HG03439 (cell line): ENCODE measurements around the gene KCNQ4.

Source experiments
- ATAC-seq: cut with Tn5 transposase; IDR thresholded peaks from one replicate; pipeline ENCODE4 v1.9.1; 2021; ENCODE audit warnings: mild to moderate bottlenecking, moderate library complexity; ENCODE audit not compliant: unreplicated experiment

Gene KCNQ4

DNA sequence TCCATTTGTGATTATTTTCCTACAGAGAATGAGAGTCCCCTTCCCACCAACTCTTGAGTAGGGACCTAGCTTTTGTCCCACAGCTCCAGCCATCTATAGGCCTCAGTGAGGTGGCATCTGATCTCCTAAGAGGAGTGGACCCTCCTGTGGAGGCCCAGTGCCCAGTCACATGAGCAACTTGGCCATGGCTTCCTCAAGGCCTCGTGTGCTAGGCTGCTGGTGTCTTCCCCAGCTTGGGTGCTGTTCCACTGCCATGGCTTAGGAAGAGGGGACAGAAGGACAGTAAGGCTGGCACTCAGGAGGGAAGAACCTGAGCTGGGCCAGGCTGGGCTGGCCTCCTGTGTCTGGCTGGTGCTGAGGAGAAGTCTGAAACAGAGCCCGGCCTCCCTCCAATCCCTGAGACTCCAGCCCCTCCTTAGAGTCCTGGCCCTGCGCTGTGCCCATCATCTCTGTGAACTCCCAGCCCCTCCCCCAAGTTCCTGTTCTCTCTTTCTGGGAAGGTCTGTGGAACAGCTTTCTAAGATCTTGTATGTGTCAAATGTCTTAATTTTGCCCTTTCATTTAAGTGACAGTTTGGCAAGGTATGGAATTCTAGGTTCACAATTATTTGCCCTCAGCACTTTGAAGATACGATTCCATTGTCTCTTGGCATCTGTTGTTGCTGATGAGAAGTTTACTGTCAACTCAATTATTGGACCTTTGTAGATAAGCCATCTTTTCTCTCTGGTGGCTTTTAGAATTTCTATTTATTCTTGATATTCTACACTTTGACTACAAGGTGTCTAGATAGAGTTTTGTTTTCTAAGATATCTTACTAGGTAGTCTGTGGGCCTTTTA, 7.1 kb upstream of the KCNQ4 start:
- ATAC-seq = no peak

DNA sequence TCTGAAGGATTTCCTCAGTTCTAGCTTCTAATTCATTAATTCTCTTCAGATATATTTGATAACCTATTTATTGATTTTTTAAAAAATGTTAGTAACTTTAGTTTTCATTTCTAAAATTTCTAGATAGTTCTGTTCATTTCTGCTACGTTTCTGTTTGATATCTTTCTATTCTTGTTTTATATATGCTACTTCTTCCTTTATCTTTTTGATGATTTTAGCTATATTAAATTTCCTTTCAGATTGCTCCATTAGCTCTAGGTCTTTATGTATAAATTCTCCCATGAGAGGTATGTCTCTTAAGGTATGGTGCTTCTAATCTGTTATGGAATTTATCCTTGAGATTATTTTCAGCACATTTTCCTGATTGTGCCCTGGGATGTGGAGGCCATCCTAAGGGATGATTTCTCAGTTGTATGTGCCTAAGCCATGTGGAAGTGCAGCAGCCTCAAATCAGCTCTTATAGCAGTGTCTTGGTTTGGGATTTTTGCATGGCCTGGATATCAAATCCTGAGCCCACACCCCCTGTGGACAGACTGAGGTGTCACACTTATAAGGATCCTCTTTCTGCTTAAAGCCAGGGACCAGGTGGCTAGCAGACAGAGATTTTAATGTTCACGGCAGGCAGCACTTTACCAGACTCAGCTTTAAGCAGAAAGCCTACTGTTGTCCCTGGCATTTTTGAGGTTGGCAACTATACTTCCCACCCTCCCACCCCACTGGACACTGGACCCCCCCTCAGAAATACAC, 6.2 kb upstream of the KCNQ4 start:
- no peak for ATAC-seq

DNA sequence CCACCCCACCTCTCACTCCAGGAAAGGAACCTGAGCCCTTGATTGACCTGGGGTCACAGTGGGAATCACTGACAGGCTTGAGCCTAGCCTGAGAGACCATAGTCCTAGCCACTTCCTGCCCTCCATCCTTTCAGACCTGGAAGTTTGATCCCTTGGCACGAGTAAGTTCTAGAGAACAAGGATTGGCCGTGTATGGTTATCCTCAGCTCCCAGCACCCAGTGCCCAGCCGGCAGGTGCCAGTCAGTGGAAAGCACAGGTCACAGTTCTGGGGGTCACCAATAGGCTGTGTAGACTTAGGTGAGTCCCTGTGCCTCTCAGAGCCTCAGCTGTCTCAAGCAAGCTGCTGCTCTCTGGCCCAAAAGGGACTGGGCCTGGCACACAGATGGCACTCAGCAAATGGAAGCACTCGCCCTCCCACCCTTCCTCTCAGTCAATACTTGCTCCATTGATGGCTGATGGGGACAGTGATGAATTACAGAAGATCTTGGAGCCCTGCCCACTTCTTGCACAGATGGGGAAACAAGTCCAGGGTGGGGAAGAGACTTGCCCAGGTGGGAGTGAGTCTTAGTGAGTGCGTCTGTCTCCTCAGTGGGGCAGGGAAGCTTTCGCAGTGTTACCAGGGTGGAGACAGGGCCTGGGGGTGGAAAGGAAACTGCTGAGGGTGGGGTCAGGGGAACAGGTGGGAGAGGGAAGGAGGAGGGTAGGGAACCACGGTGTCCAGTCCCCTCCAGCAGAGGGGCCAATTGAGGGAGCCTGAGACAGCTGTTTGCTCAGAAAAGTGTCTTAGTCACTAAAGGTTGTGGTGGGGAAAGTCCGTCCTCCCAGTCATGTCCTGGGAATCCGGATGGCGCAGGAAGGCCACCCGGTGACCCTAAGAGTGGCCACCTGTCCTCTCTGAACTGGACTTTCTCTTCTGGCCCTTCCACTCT, 2.6 kb upstream of the KCNQ4 start:
- ATAC-seq = no peak

DNA sequence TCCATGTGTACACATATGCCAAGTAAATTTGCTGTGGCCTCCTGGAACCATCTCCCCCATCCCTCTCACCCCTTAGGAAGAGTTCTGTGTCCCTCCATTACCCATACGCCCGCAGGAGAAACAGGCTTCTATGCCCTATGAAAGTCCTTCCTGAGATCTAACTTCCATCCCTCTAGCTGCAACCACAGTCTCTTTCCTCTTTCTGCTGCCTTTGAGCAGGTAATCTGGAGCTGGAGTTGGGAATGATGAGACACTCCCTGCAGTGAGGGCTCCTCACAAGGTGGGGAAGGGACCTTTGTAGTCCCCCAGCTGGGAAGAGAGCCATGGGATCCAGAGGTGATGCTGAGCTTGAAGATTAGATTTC, 2.0 kb upstream of the KCNQ4 start:
- no peak for ATAC-seq

DNA sequence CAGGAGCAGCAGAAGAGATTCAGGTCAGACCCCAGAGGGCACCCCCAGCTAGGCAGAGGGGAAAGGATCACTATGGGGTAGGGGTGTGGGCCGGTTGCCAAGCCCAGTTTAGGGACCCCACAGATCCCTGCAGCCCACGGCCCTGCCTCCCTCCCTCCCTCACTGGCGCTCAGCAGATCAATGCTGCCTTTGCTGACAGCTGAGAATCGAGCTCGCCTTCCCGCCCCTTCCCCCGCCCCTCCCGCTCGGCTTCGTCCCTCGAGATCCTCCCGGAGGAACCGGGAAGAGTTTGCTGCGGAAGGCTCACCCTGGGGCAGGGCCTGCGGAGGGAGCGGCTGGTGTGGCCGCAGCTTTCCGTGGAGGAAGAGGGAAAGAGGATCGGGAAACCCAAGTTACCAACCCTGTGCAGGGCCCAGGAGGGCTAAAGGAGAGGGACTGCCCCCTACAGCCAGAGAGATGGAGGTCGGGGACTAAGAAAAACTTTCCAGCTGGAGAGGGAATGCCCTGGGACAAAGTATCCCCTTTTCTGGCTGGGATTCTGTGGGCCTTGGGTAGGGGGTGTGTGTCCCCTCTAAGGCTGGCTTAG, 1.1 kb upstream of the KCNQ4 start:
- no peak for ATAC-seq

DNA sequence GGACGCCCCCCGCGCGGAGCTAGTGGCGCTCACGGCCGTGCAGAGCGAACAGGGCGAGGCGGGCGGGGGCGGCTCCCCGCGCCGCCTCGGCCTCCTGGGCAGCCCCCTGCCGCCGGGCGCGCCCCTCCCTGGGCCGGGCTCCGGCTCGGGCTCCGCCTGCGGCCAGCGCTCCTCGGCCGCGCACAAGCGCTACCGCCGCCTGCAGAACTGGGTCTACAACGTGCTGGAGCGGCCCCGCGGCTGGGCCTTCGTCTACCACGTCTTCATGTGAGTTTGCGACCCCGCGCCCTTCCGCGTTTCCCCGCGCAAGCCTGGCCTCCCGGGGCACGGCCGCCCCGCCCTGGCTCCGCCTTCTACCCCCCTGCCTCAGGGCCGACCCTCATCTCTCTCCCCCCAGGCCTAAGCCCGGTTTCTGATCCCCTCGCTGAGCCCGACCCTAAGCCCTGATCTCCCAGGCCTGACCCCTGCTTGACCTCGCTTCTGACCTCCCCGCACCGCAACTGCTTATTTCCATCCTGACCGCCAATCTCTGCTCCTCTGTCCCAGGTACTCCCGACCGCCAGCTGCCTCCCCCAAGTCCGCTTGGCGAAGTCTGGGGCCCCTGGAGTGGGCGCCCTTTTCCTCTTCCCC, 669 bp downstream of the KCNQ4 start:
- ATAC-seq = no peak

DNA sequence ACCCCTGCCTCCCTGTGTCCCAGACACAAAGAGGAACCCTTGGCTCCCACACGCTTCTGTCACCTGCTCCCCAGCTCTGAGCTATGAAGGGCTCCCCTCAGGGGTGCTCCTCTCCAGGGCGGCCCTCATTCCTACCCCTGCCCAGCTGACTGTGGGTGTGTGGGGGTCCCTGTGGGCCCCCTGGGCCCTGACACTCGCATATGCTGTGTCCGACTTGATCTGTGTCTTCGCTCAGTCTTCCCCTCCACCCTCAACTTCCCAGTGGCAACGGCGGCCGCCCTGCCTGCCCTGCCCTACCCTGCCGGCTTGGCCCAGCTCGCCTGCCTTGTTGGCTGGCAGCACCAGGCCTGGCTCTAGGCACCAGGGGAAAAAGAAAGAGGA, 1.2 kb downstream of the KCNQ4 start:
- no peak for ATAC-seq

DNA sequence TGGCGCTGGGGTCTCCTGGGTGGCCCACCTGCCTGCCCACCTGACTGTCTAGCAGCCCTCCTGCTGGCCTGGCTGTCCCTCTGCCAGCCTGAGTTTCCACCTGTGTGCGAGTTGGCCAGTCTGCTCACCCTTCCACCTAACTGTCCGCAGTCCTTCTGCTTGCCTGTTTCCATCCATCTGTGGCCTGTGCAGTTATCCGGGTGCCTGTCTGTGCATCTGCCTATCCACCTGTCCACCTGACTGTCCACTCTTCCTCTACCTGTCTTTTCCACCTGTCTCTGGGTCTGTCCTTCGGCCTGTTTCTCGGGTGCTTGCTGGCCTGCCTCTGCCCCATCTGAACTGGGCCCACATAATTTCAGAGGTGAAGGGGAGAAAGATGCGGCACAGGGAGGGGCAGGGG, 1.9 kb downstream of the KCNQ4 start:
- ATAC-seq = no peak

DNA sequence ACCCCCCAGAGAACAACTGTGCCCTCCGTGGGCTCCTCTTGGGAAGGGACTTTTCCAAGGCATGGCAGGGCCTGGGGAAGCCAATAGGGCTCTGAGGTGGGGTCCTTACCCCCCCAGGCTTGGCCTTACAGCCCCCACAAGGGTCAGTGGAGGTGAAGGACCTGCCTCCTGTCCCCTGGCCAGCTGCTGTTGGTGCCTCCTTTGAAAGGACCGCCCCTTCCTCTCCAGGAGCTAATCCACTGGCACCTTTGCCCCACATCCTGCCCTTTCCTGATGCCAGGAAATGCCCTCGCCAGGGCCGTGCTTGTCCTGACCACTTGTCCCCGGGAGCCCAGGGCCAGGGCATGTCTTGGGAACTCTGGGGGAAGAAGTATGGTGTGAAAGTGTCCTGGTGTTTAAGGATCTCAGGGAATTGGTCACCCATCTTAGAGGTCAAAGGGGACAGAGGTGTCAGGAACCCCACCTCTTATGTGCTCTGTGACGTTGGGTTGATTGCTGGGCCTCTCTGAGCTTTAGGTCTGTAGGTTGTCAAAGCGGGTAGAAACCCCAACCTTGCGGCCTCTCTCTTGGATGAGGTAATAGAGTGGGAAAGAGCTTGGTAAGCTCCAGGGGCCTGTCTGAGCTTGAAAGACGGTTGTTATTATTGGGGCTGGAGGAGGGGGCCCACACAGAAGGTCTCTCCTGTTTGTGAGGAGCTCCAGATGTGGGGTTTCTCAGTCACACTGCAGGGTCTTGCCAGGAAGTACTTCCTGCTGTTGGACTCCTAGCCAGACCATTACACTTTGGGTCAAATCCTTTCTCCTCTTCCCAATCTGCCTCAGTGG, 2.8 kb downstream of the KCNQ4 start:
- ATAC-seq = no peak

DNA sequence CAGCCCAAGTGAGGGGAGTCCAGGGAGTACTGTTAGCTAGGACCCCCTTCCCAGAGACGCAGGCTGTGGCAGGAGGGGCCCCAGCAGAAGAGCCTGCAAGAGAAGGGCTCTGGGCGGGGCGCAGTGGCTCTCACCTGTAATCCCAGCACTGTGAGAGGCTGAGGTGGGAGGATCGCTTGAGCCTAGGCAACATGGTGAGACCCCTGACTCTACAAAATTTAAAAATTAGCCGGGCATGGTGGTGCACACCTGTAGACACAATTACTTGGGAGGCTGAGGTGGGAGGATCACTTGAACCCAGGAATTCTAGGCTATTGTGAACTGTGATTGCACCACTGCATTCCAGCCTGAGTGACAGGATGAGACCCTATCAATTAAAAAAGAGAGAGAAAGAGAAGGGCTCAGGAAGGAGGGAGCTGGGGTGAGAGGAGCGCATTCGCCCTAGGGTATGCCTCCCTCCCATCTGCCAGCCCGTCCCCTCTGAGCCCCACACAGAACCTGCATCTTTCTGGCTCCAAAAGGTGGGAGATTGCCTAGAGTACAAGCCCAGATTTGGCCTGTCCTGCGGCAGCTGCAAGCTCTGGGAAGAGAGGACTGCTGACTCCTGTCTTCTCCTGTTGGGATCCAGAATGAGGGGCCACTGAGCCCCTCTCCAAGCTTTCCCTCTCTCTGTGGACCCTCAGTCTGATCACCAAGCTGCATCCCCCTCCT, 3.6 kb downstream of the KCNQ4 start:
- ATAC-seq = no peak

DNA sequence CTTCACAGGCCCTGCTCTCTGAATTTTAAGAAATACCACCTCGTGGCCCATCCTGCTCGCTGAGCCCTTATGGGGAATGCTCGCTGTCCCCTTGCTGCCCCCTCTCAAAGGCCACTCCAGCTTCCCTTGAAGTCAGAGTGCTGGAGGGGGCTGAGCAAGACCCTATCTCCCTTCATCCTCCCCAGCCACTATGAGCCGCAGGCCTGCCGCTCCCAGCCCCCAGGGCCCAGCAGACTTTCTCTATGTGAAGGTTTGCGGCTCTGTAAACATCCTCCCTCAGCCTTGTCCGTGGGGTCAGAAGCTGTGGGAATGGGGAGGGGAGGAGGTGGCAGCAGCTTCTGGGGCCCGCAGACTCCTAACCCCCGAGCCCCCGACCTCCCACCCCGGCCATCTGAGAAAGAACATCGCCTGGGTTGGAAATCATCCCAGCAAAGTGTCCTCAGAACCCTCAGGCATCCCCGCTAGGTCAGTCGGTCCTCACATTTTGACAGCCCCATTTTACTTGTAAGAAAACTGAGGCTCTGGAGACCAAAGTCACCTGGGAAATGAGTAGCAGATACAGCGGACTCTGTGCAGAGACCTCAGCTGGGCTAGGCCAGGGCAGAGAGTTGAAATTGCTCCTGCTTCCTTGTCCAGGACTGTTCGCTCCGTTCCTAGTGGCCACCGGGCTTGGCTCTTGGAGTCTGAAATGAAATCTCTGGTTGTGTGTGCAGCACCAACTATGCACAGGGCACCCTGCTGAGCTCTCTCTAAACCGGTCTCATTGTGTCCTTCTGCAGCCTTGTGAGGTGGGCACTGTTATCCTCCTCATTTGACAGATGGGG, 4.4 kb downstream of the KCNQ4 start:
- no peak for ATAC-seq

DNA sequence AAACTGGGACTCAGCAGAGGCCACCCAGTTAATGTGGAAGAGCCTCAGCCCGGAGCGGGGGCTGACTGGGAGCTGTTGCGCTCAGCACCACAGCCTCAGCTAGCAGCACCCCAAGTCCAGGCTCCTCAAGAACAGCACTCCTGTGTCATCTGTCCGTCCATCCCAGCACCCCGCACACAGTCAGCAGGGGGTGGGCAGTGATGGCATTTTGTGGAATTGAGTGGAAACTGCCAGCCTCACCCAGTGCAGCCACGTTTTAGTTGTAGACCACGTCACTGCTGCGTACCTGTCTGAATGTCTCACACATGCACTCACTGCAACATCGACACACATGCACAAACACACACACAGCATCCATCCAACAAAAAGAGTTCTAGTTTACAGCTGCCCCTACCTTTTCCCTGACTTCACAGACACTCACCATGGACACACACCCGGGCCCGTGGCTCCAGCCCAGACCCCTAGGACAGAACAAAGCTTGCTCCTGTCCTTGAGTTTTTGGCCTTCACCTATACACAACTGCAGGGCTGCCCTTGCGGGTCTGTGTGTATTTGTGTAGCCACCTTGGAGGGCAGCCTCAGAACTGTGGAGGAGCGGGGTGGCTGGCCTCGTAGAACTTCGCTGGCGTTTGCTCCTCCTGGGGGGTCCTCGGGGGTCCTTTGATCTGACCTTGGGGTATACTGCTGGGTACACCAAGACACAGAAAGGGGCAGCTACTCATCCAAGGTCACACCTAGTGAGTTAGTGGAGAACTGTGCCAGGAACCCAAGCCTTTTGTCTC, 5.2 kb downstream of the KCNQ4 start:
- no peak for ATAC-seq

DNA sequence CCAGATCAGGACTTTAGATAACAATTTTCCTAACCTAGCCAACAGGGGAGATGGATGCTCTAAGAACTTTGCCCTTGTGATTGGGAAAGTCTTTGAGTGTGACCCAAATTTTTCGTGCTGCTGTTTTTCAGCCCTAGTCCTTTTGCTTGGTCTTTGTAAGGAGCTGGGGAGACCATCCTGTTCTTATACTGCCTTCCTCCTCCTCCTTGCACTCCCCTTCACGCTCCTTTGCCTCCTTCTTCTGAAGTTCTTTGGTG, 5.7 kb downstream of the KCNQ4 start:
- ATAC-seq = no peak

DNA sequence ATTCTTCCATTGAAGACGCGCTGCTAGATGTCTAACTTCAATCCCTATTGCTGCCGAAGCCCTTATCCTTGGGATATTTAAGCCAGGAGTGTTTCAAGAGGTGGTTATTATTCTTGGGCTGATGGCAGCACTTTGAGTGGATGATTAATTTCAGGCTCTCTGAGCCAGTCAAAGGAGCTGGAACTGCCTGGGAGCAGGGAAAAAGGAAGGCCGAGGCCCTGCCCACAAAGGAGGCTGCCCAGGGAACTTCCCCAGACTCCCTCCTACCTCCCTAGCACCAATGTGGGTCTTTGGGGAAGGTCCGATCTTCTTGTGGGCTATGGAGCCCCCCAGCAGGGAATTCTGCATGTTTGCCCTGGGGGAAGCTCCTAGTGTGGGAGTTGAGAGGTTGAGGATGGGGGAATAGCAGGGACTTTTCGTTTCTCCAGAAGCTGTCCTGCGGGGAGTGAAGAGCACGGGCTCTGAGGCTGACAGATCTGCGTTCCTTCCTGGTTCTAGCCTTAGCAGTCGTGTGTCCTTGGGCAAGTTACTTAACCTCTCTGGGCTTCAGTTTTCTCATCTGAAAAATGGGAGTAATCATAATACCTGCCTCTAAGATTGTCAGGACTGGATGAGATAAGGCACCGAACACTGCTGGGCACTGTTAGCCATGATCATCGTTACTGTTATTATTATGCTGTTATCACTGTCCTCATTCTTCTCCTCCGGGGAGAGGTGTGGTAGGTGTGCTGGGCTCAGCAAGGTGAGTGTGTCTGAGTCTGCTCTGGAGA, 6.3 kb downstream of the KCNQ4 start:
- ATAC-seq = no peak

DNA sequence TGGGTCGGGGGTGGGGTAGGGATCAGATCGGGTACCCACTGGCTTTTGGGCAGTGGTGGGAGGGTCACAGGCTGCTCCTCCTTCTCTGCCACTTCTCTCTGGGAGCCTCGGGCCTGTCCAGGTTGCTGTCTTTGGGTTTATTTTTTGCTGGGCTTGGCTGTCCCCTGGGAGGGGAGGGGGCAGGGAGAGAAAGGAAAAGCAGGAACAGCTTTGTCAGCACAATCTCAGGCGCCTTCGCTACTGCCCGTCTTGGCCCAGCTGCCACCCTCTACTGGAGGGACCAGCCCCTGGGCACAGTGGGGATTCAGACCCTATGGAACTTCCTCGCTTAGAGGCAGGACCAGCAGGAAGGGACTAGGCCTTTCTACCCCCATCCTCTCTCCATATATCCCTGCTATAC, 8.4 kb downstream of the KCNQ4 start:
- ATAC-seq = no peak

DNA sequence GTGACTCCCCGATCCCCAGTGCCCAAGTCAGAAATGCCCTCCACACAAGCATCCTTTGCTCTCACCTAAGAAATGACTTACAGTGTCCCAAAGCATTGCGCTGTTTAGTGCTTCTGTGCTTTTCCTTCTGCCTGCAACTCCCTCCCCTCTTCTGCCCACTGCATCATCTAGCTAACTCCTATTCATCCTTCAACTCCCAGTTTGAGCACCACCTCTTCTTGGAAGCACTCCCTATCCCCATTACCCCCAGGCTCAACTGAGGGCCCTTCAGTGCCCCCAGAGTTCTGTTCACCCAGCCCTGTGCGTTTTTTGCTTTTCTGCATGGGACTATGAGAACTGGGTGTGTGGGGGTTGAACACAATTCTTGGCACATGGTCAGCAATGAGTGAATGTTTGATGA, 10.0 kb downstream of the KCNQ4 start:
- ATAC-seq = no peak

DNA sequence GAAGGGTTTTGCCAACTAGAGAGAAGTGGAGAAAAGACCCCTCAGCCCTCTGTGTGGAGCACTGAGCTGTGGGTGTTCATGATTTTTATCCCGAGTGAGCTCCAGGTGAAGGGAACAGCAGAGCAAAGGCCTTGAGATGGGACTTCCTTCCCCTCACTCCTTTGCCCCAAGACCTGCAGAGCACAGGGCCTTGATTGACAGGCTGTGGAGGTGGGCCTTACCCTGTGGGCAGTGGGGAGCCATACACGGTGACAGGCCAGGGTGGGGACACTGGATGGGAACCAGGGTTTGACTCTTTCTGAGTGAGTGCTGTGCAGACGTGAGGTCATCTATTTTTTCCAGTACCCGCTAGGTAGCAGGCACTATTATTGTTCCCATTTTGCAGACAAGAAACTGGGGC, 10.5 kb downstream of the KCNQ4 start:
- no peak for ATAC-seq
